Activated naive CD8-positive, alpha-beta T cell treated with anti-CD3 and anti-CD28 coated beads, Interleukin-2, amount 10 ng/mL, durations not matched to agents 7 days and 5 days (primary cell): Measurements from ENCODE around the gene PEBP1. TPM values are rescaled to one million over a fixed set of nuclear protein-coding genes. Genes with fewer than 3 reads are reported as not detected.

ENCODE experiments used
- ATAC-seq: fragments of 150-1000 bp; cut with Tn5 transposase; one replicate; pipeline ENCODE4 v1.10.0; 2021; ENCODE audit warnings: low read depth, moderate library complexity
- POLR2A ChIA-PET: fragments of 350-600 bp; sonication (Branson Sonifier 250); formaldehyde crosslinking; loops from one replicate; lab custom pipeline; 2021; ENCODE audit warnings: antibody characterized with exemption; lab: Charles Lee
- DNase-seq: peaks from one replicate; pipeline ENCODE4 v3.0.0; 2021
- H3K27ac Mint-ChIP-seq: one replicate; pipeline ENCODE4 v1.8.0; 2022; ENCODE audit warnings: mild to moderate bottlenecking, mixed read lengths
- H3K27me3 Mint-ChIP-seq: one replicate; pipeline ENCODE4 v1.8.0; 2022; ENCODE audit warnings: mild to moderate bottlenecking, moderate library complexity, mixed read lengths
- H3K36me3 Mint-ChIP-seq: one replicate; pipeline ENCODE4 v1.8.0; 2021; ENCODE audit warnings: mild to moderate bottlenecking, mixed read lengths
- H3K4me1 Mint-ChIP-seq: one replicate; pipeline ENCODE4 v1.8.0; 2021; ENCODE audit warnings: mixed read lengths
- H3K4me3 Mint-ChIP-seq: one replicate; pipeline ENCODE4 v1.8.0; 2022; ENCODE audit warnings: mild to moderate bottlenecking, moderate library complexity, mixed read lengths
- H3K9me3 Mint-ChIP-seq: one replicate; pipeline ENCODE4 v1.8.0; 2021; ENCODE audit warnings: mixed read lengths
- total RNA-seq, 2 experiments: library from RNA; stranded (reverse); gene quantifications; one replicate each; pipeline ENCODE4 v1.2.3, GENCODE V29; 2021

Gene PEBP1
- 10 to 100 TPM; 95.4 to 95.8 TPM for total RNA-seq

DNA sequence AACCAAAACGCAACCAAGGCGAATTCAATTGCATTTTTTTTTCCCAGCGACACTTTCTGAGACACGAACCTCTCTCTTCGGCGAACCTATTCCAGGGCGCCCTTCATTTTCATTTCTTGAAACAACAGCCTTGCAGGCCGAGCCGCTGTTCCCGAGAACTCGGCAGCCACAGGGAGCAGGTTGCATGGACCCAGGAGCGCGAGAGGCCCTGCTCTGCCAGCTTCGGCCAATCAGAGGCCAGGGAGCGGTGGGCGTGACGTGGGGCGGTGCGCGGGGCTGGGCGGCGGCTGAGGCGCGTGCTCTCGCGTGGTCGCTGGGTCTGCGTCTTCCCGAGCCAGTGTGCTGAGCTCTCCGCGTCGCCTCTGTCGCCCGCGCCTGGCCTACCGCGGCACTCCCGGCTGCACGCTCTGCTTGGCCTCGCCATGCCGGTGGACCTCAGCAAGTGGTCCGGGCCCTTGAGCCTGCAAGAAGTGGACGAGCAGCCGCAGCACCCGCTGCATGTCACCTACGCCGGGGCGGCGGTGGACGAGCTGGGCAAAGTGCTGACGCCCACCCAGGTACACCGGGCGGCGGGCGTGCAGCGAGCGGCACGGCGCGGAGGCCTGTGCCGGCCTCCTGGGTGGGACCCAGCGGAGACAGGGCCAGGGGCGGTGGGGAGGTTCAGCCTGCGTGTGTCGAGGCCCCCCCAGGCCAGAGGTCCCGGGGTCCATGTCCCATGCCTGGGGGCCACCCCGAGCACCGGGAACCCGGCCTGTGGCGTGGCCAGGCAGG is at the start of gene PEBP1:
Gene PEBP1, plus strand, starts transcription at position 337 of the 771 bp plus-strand sequence. Its CDS starts 86 bp downstream, at position 423.
- peak; percentile 100 for ATAC-seq
- Mint-ChIP-seq H3K36me3 (peaks cover 16% of the 10 kb centered on the region), H3K4me1 (peaks cover 21% of the 10 kb centered on the region), H3K9me3 (no peaks in the 10 kb centered on the region), H3K4me3 (peak within 1 kb of the TSS; percentile 94), H3K27ac (peak within 1 kb of the TSS; percentile 81), H3K27me3 (no peaks in the 10 kb centered on the region)
- POLR2A ChIA-PET: interaction anchor here (0.6 to 2.8 kb wide), 16 partner anchors 14 to 241 kb away, joined by 3 to 12 read pairs (median 4); partner anchors contain the start of genes SUDS3, TAOK3 and WSB2
- peak; percentile 96 for DNase-seq

DNA sequence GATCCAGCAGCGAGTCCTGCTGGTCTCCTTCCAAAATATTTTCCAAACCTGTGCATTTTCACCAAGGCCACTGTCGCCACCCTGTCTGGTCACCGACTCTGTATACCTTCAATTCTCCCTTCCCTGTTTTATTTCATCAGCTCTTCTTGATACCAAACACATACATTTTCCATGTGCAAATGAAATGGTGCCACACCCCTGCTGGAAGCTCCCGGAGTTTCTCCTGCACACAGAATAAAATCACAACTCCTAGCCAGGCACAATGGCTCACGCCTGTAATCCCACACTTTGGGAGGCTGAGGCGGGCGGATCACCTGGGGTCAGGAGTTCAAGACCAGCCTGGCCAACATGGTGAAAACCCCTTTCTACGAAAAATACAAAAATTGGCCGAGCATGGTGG is 46.1 kb upstream of the PEBP1 start:
- DNase-seq (no peak), ATAC-seq (no peak)
- Mint-ChIP-seq H3K4me1 (no peaks in the 10 kb centered on the region), H3K9me3 (no peaks in the 10 kb centered on the region), H3K27ac (no peak overlapping the region), H3K36me3 (no peaks in the 10 kb centered on the region), H3K27me3 (no peaks in the 10 kb centered on the region), H3K4me3 (no peak overlapping the region)
- POLR2A ChIA-PET: no interaction called here

DNA sequence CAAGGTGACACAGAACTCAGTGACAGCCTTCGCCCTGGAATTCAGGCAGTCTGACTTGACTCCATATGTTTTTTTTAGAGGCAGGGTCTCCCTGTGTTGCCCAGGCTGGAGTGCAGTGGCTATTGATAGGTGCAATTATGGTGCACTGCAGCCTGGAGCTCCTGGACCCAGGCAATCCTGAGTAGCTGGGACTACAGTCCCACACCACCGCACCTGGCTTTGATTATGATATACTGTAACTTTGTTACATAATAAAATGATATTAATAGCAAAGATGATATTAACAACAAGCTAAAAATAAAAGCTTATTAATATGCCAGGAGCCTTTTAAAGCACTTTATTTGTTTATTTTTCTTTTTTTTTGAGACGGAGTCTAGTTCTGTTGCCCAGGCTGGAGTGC is 41.9 kb upstream of the PEBP1 start:
- no peaks in the 10 kb centered on the region for H3K4me1 Mint-ChIP-seq
- DNase-seq (no peak), ATAC-seq (no peak)
- no peaks in the 10 kb centered on the region for H3K27me3 Mint-ChIP-seq
- H3K36me3 Mint-ChIP-seq: no peaks in the 10 kb centered on the region
- H3K27ac Mint-ChIP-seq: no peak overlapping the region
- no peaks in the 10 kb centered on the region for H3K9me3 Mint-ChIP-seq
- POLR2A ChIA-PET: no interaction called here
- H3K4me3 Mint-ChIP-seq: no peak overlapping the region

DNA sequence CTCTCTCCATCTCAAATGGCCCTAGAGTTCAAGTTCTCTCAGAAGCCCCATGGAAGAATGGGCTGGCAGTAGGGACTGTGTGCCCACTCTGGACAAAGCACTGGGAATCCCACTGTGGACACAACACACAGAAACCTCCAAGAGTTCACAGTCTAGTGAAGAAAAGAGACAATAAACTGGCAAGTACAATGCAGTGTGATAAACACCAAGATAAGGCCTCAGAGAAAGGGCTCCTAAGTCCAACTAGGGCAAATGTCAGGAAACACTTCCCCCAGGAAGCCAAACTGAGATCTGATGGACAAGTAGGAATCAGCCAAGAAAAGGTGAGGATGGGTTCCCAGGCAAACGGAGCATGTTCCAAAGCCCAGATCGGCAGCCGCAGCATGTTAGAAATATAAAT is 37.5 kb upstream of the PEBP1 start:
- Mint-ChIP-seq H3K36me3 (no peaks in the 10 kb centered on the region), H3K27ac (no peak overlapping the region), H3K4me3 (no peak overlapping the region), H3K4me1 (peaks cover 3% of the 10 kb centered on the region), H3K27me3 (peaks cover 19% of the 10 kb centered on the region), H3K9me3 (no peaks in the 10 kb centered on the region)
- no peak for ATAC-seq
- DNase-seq: no peak
- POLR2A ChIA-PET: no interaction called here

DNA sequence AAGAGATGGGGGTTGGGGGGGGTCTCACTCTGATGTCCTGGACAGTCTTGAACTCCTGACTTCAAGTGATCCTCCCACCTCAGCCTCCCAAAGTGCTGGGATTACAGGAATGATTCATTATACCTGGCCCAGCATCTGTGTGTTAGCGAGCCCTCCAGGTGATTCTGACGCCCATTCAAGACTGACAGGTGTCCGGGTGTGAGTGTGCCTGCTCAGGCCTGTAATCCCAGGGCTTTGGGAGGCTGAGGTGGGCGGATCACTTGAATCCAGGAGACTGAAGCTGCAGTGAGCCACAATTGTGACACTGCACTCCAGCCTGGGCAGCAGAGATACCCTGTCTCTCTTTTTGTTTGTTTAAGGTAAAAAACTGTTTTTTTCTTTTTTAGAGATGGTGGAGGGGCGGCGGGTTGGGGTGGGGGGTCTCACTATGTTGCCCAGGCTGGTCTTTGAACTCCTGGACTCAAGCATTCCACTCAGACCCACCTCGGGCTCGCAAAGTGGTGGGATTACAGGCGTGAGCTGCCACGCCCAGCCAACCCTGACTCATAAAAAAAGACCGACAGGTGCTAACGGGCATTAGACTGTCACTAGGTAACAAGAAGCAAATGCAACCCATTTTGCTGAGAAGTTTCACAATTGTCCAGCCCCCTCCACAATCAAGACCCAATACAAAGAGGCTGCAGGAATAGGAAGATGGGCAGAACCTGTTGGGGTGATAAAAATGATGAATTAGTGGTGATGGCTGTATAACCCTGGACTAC is 36.8 kb upstream of the PEBP1 start:
- POLR2A ChIA-PET: no interaction called here
- Mint-ChIP-seq H3K27ac (no peak overlapping the region), H3K4me3 (no peak overlapping the region), H3K4me1 (peaks cover 3% of the 10 kb centered on the region), H3K9me3 (no peaks in the 10 kb centered on the region), H3K27me3 (peaks cover 19% of the 10 kb centered on the region), H3K36me3 (no peaks in the 10 kb centered on the region)
- DNase-seq: no peak
- ATAC-seq: no peak

DNA sequence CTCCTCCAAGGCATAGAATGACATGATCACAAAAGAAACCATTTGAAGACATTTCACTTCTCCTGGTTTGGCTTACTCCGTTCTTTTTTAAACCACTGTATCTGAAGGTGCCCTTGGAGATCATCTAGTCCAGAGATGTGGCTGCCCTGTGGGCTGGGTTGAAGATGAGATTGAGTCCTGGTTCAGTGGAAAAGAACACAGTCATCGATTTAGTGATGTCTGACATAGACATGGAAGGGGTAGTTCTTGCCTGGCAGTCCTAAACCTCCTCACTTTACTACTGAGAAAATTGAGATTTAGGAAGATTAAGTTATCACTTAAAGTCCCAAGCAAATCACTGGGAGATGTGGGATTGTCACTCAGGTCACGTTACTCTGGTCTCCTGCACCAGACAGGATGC is 34.9 kb upstream of the PEBP1 start:
- no peaks in the 10 kb centered on the region for H3K9me3 Mint-ChIP-seq
- no peak for ATAC-seq
- H3K36me3 Mint-ChIP-seq: no peaks in the 10 kb centered on the region
- POLR2A ChIA-PET: no interaction called here
- no peak for DNase-seq
- H3K4me3 Mint-ChIP-seq: no peak overlapping the region
- peaks cover 7% of the 10 kb centered on the region for H3K4me1 Mint-ChIP-seq
- peaks cover 21% of the 10 kb centered on the region for H3K27me3 Mint-ChIP-seq
- no peak overlapping the region for H3K27ac Mint-ChIP-seq

DNA sequence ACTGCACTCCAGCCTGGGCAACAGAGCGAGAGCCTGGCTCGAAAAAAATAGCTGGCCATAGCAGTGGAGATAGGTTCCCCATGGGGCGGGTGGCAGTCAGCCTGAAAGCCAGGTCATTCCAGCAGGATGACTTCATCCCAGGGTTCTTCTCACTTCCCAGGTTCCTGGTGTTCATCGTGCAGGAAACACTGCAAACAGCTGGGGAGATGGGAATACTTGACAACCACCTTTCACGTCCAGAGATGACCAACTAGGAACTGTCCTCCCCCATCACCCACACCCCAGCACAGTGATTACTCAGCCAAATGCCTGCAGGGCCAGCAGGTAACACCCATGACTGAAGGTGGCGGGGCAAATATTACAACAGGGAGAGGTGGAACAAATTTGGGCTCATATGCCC is 33.9 kb upstream of the PEBP1 start:
- Mint-ChIP-seq H3K36me3 (no peaks in the 10 kb centered on the region), H3K27ac (no peak overlapping the region), H3K4me3 (no peak overlapping the region), H3K9me3 (no peaks in the 10 kb centered on the region), H3K27me3 (peaks cover 25% of the 10 kb centered on the region), H3K4me1 (peaks cover 9% of the 10 kb centered on the region)
- no peak for DNase-seq
- ATAC-seq: no peak
- POLR2A ChIA-PET: interaction anchor here (0.6 to 0.9 kb wide), 2 partner anchors 38 to 39 kb away, joined by 3 to 7 read pairs; no protein-coding TSS in a partner anchor

DNA sequence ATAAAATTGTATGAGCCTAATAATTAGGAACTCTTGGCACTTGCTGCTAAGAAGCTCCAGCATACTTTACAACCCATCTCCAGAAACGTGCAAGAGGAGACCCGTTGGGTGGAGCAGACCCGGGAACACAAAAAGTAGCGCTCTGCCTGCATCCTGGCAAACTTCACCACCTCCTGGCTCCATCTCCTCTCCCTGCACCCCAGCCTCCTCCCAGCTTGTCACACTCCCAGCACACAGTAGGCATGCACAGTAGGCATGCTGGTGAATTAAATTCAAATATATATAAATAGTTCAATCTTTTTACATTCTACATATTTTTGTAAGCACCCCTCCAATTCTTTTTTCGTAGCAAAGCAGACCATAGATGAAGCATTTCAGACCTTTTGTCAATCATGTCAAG is 33.3 kb upstream of the PEBP1 start:
- H3K27me3 Mint-ChIP-seq: peaks cover 25% of the 10 kb centered on the region
- POLR2A ChIA-PET: interaction anchor here (0.6 kb wide), 2 partner anchors 8 to 38 kb away, joined by 5 to 7 read pairs; no protein-coding TSS in a partner anchor
- no peak overlapping the region for H3K27ac Mint-ChIP-seq
- H3K4me3 Mint-ChIP-seq: peak overlapping the region; percentile 86
- no peaks in the 10 kb centered on the region for H3K9me3 Mint-ChIP-seq
- ATAC-seq (no peak), DNase-seq (no peak)
- peaks cover 9% of the 10 kb centered on the region for H3K4me1 Mint-ChIP-seq
- no peaks in the 10 kb centered on the region for H3K36me3 Mint-ChIP-seq

DNA sequence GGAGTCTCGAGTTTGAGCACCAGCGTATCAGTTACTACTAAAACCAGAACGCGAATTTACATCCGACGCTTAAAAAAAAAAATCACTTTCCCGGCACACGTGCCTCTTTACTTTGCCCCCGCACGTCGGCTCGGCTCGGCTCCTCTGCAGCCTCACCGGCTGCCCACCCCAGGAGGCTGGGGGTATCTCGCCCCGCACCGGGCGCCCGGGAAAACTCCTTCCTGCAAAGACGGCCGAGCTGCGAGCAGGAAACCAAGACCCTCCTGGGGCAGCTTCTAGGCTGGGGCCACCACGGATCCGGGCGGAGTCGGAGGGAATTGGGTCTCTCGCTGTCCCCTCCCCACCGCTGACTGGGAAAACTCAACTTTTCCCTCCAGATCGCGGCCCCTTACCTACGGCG is 32.7 kb upstream of the PEBP1 start:
- Mint-ChIP-seq H3K36me3 (no peaks in the 10 kb centered on the region), H3K4me1 (peaks cover 9% of the 10 kb centered on the region), H3K27ac (no peak overlapping the region), H3K9me3 (no peaks in the 10 kb centered on the region), H3K27me3 (peaks cover 25% of the 10 kb centered on the region), H3K4me3 (peak overlapping the region; percentile 86)
- DNase-seq (no peak), ATAC-seq (peak; percentile 10)
- POLR2A ChIA-PET: no interaction called here

DNA sequence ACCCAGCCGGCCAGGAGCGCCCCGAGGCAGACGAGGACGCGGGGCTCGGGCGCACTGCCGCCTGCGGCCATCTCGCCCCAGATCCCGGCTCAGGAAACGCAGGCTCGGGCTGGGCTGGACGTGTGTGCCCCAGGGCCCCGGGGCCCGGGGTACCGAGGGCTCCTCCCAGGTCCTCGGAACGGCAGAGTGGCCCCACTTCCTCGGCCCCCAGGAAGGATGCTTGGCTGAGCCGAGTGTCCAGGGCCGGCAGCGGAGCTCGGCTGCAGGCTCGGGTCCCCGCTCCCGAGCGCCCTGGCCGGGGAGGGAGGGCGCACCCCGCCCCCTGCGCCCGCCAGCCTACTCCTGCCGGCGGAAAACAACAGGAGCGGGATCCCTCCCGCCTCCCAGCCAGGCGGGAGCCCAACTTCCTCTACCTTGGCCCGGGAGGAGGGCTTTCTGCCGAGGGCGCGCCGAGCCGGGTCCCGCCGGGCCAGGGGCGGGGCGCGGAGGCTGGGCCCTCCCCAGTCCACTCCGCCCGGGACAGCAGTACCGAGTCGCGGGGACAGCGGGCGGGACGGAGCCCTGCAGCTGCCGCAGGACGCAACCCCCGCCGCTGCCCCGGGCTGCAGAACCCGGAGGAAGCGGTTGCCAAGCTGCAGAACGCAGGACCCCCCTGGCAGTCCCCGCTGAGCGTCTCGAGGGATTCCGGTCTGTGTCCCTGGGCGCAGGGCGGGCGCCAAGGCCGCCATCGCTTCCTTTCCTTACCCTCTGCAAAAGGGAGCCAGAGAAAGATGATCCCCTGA is 32.1 kb upstream of the PEBP1 start, which contains the start of gene VSIG10:
Gene VSIG10, minus strand, starts transcription at position 411 of the 782 bp plus-strand sequence. Its CDS starts 340 bp downstream, at position 71.
- peak within 1 kb of the TSS; percentile 86 for H3K4me3 Mint-ChIP-seq
- DNase-seq: peak; percentile 58
- no peak within 1 kb of the TSS for H3K27ac Mint-ChIP-seq
- H3K9me3 Mint-ChIP-seq: no peaks in the 10 kb centered on the region
- peaks cover 9% of the 10 kb centered on the region for H3K4me1 Mint-ChIP-seq
- peaks cover 25% of the 10 kb centered on the region for H3K27me3 Mint-ChIP-seq
- H3K36me3 Mint-ChIP-seq: no peaks in the 10 kb centered on the region
- POLR2A ChIA-PET: interaction anchor here (0.6 kb wide), 1 partner anchor 38 kb away, joined by 3 read pairs; no protein-coding TSS in a partner anchor
- ATAC-seq: peak; percentile 75

DNA sequence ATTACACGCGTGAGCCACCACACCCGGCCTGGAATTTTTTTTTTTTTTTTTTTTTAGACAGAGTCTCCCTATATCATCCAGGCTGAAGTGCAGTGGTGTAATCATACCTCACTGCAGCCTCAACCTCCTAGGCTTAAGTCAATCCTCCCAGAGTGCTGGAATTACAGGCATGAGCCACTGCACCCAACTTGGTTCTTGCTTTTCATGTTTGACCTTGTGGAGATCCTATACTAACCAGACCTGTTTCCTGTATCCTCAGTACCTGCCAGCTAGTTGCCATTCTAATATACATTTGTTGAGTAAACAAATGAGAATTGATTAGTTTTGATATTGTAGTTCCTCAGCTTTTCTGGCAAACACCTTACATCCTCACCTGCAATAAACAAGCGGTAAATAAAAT is 28.9 kb upstream of the PEBP1 start:
- no peak for DNase-seq
- no peak for ATAC-seq
- no peak overlapping the region for H3K4me3 Mint-ChIP-seq
- H3K36me3 Mint-ChIP-seq: no peaks in the 10 kb centered on the region
- POLR2A ChIA-PET: no interaction called here
- peaks cover 16% of the 10 kb centered on the region for H3K27me3 Mint-ChIP-seq
- peaks cover 9% of the 10 kb centered on the region for H3K4me1 Mint-ChIP-seq
- no peak overlapping the region for H3K27ac Mint-ChIP-seq
- no peaks in the 10 kb centered on the region for H3K9me3 Mint-ChIP-seq

DNA sequence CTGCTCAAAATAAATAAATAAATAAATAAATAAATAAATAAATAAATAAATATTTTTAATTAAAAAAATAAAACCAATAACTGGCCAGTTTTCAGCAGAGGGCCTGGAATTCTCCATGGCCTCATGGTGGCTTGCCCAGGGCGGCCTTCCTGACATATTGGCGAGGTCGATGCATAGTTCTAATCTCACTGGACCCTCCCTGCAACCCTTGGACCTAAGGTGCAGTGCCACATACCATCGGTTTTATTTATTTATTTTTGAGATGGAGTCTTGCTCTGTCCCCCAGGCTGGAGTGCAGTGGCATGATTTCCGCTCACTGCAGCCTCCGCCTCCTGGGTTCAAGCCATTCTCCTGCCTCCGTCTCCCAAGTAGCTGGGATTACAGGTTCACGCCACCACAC is 28.2 kb upstream of the PEBP1 start:
- POLR2A ChIA-PET: no interaction called here
- ATAC-seq (no peak), DNase-seq (no peak)
- H3K27ac Mint-ChIP-seq: no peak overlapping the region
- peaks cover 9% of the 10 kb centered on the region for H3K4me1 Mint-ChIP-seq
- H3K36me3 Mint-ChIP-seq: no peaks in the 10 kb centered on the region
- no peak overlapping the region for H3K4me3 Mint-ChIP-seq
- peaks cover 9% of the 10 kb centered on the region for H3K27me3 Mint-ChIP-seq
- H3K9me3 Mint-ChIP-seq: no peaks in the 10 kb centered on the region

DNA sequence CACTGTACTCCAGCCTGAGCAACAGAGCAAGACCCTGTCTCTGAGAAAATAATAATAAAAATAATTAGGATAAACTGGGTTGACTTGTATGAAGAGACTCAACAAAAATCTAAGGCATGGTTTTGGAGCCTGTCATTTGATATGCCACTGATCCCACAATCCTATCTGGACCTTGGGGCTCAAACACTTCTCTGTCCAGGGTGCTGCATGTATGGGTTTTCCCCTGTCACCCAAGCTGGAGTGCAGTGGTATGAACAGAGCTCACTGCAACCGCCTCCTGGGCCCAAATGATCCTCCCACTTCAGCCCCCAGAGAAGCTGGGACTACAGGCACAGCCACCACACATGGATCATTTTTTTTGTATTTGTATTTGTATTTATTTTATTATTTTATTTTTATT is 26.8 kb upstream of the PEBP1 start:
- ATAC-seq (no peak), DNase-seq (no peak)
- H3K36me3 Mint-ChIP-seq: no peaks in the 10 kb centered on the region
- POLR2A ChIA-PET: no interaction called here
- H3K4me1 Mint-ChIP-seq: peaks cover 6% of the 10 kb centered on the region
- no peak overlapping the region for H3K4me3 Mint-ChIP-seq
- peaks cover 6% of the 10 kb centered on the region for H3K27me3 Mint-ChIP-seq
- H3K27ac Mint-ChIP-seq: no peak overlapping the region
- H3K9me3 Mint-ChIP-seq: no peaks in the 10 kb centered on the region
